RKO (cell line): ENCODE results near the gene CHRDL2.

Experiments used
- DNase-seq: peaks from one replicate; pipeline ENCODE4 v3.0.0-alpha.2; 2016; ENCODE audit warnings: low spot score

The CHRDL2 gene

GRCh38 chr11:74684661-74685060 lies 46.6 kb downstream of the CHRDL2 start:
- DNase-seq, result no peak

- DNase-seq, result no peak
Measured at GRCh38 chr11:74683941-74684481, 47.2 kb downstream of the CHRDL2 start.

DNA sequence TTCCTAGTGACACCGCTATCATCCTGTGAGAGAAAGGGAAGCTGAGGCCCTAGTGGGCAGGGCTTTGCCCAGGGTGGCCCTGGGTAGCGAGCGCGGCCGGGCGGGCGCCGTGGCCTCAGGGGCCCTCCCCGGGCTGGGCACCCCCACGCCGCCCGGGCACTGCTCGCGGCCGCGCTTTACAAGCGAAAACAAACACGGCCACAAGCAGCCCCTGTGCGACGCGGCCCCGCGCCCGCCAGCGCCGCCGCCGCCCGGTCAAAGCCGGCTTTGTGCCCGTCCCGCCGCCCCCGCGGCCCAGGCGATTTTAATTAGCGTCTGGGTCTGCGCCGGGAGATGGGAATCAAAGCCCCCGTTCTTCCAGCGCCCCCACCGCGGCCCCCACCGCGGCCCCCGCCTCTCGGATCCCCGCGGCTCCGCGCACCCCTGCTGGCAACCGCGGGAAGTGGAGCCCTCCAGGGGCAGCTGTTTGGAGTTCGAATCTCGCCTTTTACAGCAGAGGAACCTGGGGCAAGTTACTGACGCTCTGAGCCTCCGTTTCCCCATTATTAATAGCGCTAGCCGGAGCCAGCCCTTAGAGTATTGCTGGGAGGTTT lies 47.9 kb downstream of the CHRDL2 start:
- no peak for DNase-seq

GRCh38 chr11:74682731-74683278 lies 48.4 kb downstream of the CHRDL2 start:
- no peak for DNase-seq

- DNase-seq, result no peak
Measured at GRCh38 chr11:74681686-74682651, 49.3 kb downstream of the CHRDL2 start.

DNA sequence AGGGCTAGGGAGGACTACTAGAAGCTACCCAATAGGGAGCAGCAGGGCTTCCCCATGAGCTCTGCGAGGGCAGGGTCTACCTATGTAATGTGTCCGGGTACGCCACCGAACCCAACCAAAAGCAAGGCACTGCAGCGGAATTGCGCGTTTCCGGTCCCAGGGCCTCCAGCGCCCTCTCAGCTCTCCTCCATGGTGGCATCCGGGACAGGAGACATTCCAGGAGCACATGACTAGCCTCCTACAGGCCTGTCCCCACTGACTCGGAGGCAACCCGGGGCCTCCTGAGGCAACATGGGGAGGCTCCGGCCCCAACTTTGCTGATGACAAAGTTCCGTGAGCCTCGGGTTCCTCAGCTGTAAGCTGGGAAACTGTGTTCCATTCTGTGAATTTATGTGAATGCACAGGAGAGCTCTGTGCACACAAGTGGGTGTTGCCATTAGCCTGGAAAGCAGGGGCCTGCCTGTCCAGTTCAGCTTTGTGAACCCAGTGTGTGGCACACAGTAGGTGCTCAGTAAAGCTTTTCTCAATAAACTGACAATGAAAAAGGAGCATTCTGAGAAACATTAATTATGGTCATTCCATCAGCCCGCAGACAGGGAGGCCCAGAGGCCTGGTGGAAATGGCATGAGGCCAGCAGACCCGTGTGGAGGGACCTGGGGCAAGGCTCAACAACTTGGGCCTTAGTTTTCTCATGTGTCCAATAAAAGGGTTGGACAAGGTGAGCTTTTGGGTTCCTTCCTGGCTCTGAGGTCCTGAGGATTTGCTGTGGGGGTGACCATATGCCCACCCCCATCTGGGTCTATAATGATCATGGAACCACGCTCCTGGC lies 50.3 kb downstream of the CHRDL2 start:
- DNase-seq, result no peak

GRCh38 chr11:74680035-74680671 lies 51.1 kb downstream of the CHRDL2 start:
- no peak for DNase-seq

DNA sequence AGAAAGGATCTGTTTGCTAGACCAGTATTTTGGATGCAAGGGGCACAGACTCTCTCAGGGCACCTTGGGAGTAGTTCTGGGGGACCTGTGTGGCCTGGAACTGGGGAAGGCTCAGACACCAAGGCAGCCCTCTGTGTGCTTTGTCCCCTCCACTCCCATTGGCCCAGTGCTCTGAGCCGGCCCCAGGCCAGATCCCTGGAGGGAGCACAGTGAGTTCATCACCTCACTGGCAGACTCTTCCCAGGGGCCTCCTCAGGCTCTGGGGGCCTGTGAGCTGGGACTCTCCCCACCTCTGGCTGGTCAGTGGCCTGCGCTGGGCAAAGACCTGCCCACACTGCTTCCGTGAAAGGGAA lies 51.7 kb downstream of the CHRDL2 start:
- DNase-seq, result no peak

DNA sequence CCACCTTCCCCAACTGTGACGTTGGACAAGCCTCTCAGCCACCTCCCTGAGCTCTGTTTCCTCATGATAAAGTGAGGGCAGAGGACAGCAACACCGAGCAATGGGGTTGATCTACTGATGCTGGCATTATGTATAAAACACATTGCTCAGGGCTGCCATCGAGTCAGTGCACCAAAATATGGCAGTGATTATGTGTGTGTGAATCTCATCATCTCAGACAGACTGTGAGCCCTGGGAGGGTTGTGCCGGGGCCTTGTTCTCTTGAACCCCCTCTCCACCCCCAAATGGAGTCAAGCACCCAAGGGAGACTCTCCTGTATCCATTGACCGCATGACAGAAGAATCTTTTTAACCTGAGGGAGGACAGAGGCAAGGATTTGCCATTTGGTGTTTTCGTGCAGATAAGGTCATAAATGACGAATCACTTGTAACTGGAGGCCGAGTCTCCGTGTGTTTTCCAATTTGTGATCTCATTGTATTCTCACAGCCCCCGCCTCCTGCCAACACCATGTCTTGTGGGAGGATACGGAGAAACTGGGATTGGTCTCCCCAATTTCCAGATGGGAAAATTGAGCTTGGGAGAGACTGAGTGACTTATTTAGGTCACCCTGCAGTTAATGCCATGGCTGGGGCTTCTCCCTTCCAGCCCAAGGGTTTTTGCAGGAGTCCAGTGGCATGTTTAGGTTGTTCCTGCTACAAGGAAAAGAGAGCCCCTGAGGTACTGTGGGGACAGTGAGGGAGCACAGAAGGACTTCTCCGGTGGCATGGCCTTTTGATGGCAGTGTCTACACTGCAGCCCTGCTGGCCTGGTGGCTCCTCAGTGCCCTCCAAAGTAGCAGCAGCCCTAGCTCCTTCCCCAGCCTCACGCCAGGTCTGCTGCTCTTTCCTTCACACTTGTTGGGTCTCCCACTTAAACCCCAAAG lies 52.4 kb downstream of the CHRDL2 start:
- no peak for DNase-seq

- DNase-seq, result no peak
Measured at GRCh38 chr11:74678041-74678440, 53.2 kb downstream of the CHRDL2 start.

DNA sequence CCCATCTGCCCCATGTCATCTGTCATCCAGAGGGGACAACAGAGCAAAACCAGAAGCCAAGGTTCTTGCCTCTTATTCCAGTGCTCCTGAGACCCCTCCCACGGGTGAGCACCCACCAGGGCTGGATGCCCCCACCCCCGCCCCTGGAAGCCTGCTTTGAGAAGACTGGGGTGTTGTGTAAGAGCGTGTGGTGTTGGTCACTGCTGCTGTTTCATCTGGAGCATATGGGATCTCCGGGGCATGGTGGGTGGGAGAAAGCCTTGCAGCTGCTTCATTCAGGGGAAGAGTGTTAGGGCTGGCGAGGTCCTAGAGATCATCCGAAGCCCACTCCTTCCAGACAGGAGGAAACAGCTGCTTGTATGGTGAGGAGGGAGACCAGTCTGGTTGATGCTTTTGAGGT lies 54.1 kb downstream of the CHRDL2 start:
- DNase-seq, result no peak

- DNase-seq, result no peak
Measured at GRCh38 chr11:74676596-74676995, 54.6 kb downstream of the CHRDL2 start.

GRCh38 chr11:74675761-74676160 lies 55.5 kb downstream of the CHRDL2 start:
- DNase-seq, result no peak

DNA sequence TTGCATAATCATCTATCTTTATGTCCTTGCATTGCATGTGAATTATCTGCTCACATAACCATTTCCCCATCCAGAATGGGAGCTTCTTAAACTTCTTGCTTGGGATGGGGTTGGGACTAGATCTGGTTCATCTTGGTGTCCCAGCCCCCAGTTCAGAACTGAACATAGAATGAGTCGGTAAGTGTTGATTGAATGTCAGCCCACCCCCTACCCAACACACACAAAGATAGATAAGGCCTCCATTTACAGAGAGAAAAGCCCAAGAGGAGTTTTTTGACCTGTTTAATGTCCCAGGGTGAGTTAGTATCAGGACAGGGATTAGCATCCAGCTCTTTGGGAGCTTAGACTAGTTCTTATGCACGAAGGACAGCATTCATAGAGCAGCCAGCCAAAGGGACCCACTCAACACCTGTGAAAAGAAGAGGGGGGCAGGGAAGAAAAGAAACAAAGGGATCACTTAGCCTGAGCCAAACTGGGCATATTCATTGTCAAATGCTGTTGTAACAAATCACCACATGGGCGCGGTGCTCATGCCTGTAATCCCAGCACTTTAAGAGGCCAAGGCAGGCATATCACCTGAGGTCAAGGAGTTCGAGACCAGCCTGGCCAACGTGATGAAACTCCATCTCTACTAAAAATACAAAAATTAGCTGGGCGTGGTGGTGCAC lies 57.4 kb downstream of the CHRDL2 start:
- DNase-seq, result no peak

DNA sequence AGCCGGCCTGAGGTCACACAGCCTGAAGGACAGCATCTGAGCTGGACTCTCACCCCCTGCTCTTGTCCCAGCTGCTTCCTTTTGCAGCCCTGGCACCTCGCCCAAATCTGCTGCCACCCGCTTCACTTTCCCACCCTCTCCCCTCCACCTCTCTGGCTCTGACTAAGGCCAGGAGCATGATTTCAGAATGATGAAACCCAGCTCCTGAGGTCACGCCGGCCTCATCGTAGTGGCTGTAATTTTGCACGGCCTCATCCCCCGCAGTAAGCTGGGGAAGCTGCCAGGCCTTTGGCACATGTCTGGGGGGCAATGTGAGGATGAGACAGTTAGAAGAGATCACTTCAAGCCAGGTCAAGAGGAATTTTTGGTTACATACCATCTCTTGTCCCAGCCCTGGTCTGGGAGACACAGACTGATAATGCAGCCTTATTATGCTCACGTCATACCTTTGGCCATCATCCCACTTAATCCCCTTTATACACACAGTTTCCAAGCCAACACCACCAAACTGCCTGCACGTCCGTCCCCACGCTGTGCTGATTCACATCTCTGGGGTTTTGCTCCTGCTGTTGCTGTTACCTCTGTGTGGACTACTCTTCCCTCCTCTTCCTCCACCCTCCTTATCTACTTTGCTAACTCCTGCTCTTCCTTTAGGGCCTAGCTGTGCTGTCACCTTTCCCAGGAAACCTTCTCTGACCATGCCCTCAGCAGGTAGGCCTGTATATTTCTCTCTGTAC lies 58.1 kb downstream of the CHRDL2 start:
- peak; percentile 53 for DNase-seq

- no peak for DNase-seq
Measured at GRCh38 chr11:74672332-74672955, 58.8 kb downstream of the CHRDL2 start.

DNA sequence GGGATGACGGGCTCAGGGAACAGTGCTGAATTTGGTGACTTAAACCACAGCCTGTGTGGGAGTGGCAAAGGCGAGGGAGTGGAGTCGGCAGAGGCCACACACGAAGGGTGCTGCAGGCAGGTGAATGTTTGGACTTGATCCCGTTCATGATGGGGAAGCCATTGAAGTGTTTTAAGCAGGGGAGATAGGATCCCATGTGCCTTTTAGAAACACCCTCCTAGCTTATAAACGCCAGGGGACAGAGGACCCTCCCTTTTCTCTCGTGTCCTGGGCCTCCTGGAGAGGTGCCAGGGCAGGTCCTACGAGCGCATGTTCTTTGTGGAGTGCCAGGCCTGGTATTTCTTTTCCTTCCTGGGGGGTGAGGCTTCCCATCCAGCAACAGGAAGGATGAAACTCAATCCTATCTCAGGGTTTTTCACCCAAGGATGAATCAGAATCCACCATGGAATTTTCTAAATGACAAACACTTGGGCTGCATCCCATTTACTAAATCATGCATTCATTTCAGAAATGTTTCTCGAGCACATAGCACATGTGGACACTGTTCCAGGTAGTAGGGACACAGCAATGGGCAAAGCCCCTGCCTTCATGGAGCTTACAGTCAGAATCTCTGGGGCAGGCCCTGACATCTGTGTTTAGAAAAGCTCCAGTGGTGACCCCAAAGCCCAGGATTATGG lies 59.6 kb downstream of the CHRDL2 start:
- DNase-seq, result no peak

DNA sequence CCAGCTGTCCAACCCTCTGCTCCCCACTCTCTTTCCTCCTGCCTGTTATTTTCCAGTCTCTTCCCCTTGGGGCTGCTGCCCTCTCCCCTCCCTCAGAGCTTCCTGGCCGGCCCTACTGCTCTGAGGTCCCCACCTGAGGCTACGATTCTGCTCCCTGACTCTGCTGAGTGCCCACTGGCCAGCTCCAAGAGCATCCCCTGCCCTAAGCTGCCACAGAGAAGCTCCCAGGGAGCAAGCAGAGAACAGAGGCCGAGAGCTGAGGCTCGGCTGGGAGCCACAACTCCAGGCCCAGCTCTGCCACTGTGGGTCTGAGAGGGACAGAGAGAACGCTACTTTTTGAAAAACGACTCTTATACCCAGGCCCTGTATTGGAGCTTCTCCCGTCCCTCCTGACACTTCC lies 61.1 kb downstream of the CHRDL2 start:
- no peak for DNase-seq
